Stimulated activated CD8-positive, alpha-beta memory T cell treated with anti-CD3 and anti-CD28 coated beads, Interleukin-2, amount 100 ng/mL, for 1 hour (primary cell): Measurements from ENCODE around the gene ZNF584.

Experiments used
- DNase-seq, 2 donors: peaks; one replicate each; pipeline ENCODE4 v3.0.0-alpha.2; 2020; ENCODE audit warnings: low read depth in 2 of 2

The ZNF584 gene

GRCh38 chr19:58466089-58466759, 57.8 kb downstream of the ZNF584 start:
- DNase-seq = no peak

GRCh38 chr19:58466760-58467589, 58.5 kb downstream of the ZNF584 start, which contains the start of gene ZNF324:
TSS of gene ZNF324 (plus strand) at chr19:58467080. CDS start at chr19:58469186, 2,106 bp downstream.
- peak; percentile 97 to 98 for DNase-seq
